NCI-H128 (cell line): Measurements from ENCODE around the gene FGF2.
"Not testable (repeated sequence)": the region's sequence is repeated elsewhere in the genome, so short reads cannot be mapped to it uniquely, and the experiment has no call there.

Experiments
- DNase-seq: peaks from one replicate; lab custom pipeline; 2025; ENCODE audit not compliant: unreplicated experiment; lab: John Stamatoyannopoulos, UW

The FGF2 gene

GRCh38 chr4:122812823-122813222, 13.8 kb upstream of the FGF2 start:
- not testable (repeated sequence) for DNase-seq

GRCh38 chr4:122814426-122814825, 12.2 kb upstream of the FGF2 start:
- no peak for DNase-seq

GRCh38 chr4:122815248-122815647, 11.4 kb upstream of the FGF2 start:
- DNase-seq = no peak

- no peak for DNase-seq
These were observed 10.2 kb upstream of the FGF2 start for GRCh38 chr4:122816476-122816875.

- DNase-seq = no peak
These were observed 6.8 kb upstream of the FGF2 start for GRCh38 chr4:122819708-122820449.

GRCh38 chr4:122821092-122821491, 5.5 kb upstream of the FGF2 start:
- no peak for DNase-seq

GRCh38 chr4:122822466-122822865, 4.2 kb upstream of the FGF2 start:
- DNase-seq = no peak

- no peak for DNase-seq
These were observed 3.2 kb upstream of the FGF2 start for GRCh38 chr4:122823476-122823875.

GRCh38 chr4:122824616-122825015, 2.0 kb upstream of the FGF2 start:
- DNase-seq = no peak

- DNase-seq = no peak
These were observed 528 bp upstream of the FGF2 start for GRCh38 chr4:122826079-122826527.

- no peak for DNase-seq
These were observed 737 bp downstream of the FGF2 start for GRCh38 chr4:122827258-122827878.

GRCh38 chr4:122827879-122828601, 1.4 kb downstream of the FGF2 start:
- DNase-seq = no peak

- DNase-seq = no peak
These were observed 3.9 kb downstream of the FGF2 start for GRCh38 chr4:122830426-122831095.

- no peak for DNase-seq
These were observed 5.0 kb downstream of the FGF2 start for GRCh38 chr4:122831515-122832196.

GRCh38 chr4:122832732-122833131, 6.1 kb downstream of the FGF2 start:
- DNase-seq = no peak

GRCh38 chr4:122833999-122834398, 7.4 kb downstream of the FGF2 start:
- no peak for DNase-seq

GRCh38 chr4:122836941-122837340, 10.3 kb downstream of the FGF2 start:
- no peak for DNase-seq

GRCh38 chr4:122838034-122838433, 11.4 kb downstream of the FGF2 start:
- no peak for DNase-seq

GRCh38 chr4:122842392-122842791, 15.8 kb downstream of the FGF2 start:
- DNase-seq = no peak

- DNase-seq = no peak
These were observed 16.4 kb downstream of the FGF2 start for GRCh38 chr4:122842984-122843531.

- DNase-seq = not testable (repeated sequence)
These were observed 17.8 kb downstream of the FGF2 start for GRCh38 chr4:122844391-122844790.
